ENCODE data around the gene MCOLN1.
"Not testable (repeated sequence)": the region's sequence is repeated elsewhere in the genome, so short reads cannot be mapped to it uniquely, and the experiment has no call there.

MCOLN1 gene

DNA sequence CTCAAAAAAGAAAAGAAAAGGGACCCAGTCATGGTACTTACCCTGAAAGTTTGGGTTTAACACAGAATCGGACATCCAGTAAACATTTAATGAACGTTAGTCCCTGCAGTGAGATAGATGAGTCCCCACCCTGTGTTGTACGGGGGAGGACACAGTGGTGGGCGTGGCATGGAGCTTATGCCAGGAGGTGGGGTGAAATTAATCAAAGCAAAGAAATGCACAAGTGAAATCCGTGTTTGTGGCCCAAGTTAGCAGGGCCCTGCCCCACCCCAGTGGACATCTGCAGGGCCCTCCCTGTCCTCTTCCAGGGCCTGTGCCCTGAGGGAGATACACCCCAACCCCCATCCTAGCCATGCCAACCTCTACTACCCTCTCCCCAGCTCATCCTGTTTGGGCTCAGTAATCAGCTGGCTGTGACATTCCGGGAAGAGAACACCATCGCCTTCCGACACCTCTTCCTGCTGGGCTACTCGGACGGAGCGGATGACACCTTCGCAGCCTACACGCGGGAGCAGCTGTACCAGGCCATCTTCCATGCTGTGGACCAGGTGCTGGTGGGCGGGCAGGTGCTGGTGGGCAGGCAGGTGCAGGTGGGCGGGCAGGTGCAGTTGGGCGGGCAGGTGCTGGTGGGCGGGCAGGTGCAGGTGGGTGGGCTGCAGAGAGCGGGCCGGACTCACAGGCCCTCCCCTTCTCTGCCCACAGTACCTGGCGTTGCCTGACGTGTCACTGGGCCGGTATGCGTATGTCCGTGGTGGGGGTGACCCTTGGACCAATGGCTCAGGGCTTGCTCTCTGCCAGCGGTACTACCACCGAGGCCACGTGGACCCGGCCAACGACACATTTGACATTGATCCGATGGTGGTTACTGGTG lies 3.9 kb downstream of the MCOLN1 start:
- no peak for DNase-seq

- DNase-seq = no peak
Measured at GRCh38 chr19:7527516-7528191, 5.2 kb downstream of the MCOLN1 start.

DNA sequence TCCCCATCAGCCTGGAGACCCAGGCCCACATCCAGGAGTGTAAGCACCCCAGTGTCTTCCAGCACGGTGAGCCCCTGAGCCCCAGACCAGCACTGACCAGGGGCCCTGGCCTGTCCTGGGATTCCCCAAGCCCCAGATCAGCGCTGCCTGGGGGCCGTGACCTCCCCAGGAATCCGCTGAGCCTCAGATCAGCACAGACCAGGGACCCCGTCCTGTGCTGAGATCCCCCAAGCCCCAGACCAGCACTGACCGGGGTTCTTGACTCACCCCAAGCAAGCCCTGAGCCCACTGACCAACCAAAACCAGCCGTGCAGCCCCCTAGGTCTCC lies 5.7 kb downstream of the MCOLN1 start:
- DNase-seq = no peak

GRCh38 chr19:7528522-7529245 lies 6.3 kb downstream of the MCOLN1 start:
- DNase-seq = no peak

DNA sequence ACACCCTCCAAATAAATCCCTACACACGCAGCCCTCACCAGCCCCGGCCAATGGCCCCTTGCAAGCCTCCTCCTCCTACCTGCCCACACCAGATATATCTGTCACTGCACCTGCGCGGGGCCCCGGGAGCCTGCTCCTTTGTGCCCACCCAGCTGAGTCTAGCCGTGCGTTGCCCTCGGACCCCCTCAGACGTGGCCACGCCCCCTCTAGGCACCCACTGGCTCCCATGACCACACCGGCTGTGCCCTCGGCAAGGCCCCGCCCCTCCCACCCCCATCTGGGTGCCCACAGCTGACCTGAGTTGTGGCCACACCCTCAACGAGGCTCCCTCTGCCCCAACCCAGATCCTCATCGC lies 6.8 kb downstream of the MCOLN1 start:
- no peak for DNase-seq

GRCh38 chr19:7529610-7530490 lies 7.4 kb downstream of the MCOLN1 start:
- DNase-seq = no peak

GRCh38 chr19:7533281-7533885 lies 11.0 kb downstream of the MCOLN1 start:
- DNase-seq = no peak

DNA sequence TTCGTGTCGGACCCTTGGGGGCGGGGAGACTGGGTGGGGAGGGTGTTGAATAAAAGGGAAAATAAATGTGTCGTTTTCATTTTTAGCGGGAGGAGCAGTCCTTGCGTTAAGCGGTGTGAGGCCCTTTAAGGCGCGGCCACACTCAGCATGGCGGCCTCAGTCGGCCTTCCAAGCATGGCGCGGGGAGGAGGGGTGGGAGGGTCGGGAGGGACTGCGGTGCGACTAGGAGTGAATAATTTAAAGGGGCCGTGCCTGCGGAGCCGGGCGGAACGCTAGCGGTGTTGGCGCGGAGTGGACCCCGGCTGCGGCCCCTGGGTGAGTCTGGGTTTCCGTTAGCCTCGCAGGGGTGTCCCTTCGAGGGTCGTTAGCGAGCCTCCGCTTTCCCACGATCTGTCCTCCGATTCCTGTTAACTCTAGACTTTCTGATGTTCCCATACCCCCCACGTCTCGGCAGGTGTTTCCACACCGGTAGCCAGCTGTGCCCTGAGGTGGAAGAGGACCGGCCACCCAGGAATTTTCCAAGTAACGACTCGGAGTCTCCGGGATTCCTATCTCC lies 11.6 kb downstream of the MCOLN1 start:
- DNase-seq = peak; percentile 40

- DNase-seq = no peak
Measured at GRCh38 chr19:7534531-7535046, 12.2 kb downstream of the MCOLN1 start.

- peak; percentile 76 for DNase-seq
Measured at GRCh38 chr19:7535047-7535997, 12.9 kb downstream of the MCOLN1 start, which contains the start of gene PNPLA6. PNPLA6 (plus strand) TSS chr19:7535717; CDS start chr19:7535789, 72 bp downstream.

- DNase-seq = no peak
Measured at GRCh38 chr19:7535998-7536695, 13.7 kb downstream of the MCOLN1 start.

- not testable (repeated sequence) for DNase-seq
Measured at GRCh38 chr19:7538990-7539389, 16.6 kb downstream of the MCOLN1 start.

- no peak for DNase-seq
Measured at GRCh38 chr19:7539827-7540425, 17.5 kb downstream of the MCOLN1 start.

- DNase-seq = no peak
Measured at GRCh38 chr19:7540761-7541474, 18.5 kb downstream of the MCOLN1 start.

DNA sequence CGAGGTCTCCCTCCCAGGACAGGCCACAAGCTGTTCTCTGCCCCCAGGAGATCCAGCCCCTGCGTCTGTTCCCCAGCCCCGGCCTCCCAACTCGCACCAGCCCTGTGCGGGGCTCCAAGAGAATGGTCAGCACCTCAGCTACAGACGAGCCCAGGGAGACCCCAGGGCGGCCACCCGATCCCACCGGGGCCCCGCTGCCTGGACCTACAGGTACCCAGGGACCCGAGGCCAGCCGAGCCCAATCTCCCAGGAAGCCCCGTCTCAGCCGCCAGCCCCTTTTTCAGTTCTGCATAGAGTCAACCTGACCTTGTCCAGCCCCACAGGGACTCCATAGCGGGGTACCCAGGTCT lies 19.0 kb downstream of the MCOLN1 start:
- DNase-seq = no peak

DNA sequence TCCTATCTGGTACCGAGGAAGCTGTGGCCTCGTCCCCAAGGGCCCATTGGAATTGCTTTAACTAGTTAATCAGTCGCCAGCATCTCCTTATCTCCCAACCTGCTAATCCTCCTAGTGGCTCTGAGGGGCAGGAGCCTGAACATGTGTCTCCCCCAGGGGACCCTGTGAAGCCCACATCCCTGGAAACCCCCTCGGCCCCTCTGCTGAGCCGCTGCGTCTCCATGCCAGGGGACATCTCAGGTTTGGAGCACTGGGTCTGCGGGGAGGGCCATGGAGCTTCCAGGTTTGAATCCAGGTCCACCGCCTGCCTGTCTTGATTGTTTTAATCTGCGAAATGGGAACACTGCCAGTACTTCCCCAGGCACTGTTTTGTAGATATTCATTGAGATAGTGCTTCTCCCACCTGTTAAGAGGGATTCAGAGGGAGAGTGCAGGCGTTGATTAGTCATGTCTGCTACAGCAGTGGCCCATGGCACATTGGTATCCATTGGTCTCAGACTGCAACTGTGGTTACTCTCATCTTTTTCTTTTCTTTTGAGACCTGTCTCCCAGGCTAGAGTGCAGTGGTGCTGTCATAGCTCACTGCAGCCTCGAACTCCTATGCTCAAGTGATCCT lies 19.5 kb downstream of the MCOLN1 start:
- no peak for DNase-seq

DNA sequence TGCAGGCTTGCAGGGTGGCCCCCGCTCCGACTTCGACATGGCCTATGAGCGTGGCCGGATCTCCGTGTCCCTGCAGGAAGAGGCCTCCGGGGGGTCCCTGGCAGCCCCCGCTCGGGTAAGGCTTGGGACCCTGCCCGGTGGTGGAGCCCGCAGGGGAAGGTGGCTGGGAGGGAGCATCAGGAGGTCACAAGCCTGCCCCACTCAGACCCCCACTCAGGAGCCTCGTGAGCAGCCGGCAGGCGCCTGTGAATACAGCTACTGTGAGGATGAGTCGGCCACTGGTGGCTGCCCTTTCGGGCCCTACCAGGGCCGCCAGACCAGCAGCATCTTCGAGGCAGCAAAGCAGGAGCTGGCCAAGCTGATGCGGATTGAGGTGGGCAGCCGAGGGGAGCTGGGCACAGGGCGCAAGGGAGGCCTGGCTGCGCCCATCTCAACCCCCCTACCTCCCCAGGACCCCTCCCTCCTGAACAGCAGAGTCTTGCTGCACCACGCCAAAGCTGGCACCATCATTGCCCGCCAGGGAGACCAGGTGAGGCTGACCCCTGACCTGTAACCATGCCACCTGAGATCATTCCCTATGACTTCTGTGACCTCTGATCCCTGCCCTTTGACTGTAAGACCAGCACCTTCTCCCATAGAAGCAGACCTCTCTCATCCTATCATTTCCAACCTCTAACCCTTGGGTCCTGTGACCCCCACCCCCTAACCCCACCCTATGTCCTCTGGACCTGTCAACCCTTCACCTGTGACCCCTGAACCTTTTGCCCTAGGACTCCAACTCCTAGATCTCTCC lies 20.3 kb downstream of the MCOLN1 start:
- DNase-seq = no peak

DNA sequence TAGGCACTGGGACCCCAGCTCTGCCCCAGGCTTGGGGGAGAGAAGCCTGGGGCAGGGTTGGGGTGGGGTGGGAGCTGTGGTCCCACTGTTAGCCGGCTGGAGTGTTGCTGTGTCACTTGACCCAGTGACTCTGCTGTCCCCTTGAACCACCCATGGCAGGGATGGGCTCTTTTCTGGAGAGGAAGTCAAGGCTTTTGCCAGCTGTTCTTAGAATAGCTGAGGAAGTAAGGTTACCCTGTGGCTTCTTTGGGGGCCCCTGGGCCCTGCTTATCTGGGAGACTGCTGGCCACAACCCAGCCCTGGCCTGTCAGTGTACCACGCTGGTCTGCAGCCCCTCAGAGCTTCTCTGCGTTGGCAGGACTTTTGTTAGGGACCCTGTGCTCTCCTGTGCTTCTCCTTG lies 22.2 kb downstream of the MCOLN1 start:
- DNase-seq = no peak

Data from DMS 273 treated with DMSO at 0.1 percent for 48 hours (cell line).